ENCODE measurements around the gene ABLIM2. TPM values are rescaled to one million over a fixed set of nuclear protein-coding genes. Genes with fewer than 3 reads are reported as not detected.
A peak's percentile ranks its signal among the peaks of the same experiment; 100 is the strongest.

The ABLIM2 gene
- total and polyA plus RNA-seq, 2 experiments from 2014 or later = 4.9 to 5.8 TPM

GRCh38 chr4:8171266-8171665 lies 12.7 kb upstream of the ABLIM2 start:
- H3K27me3 ChIP-seq = no peaks in the 10 kb centered on the region
- no peak for TF ChIP-seq CTCF (IDR thresholded peaks at IDR 0.05; ENCODE audit: low read depth, low read length)
- no peaks in the 10 kb centered on the region for H3K9me3 ChIP-seq (ENCODE audit: low read depth)
- H3K4me3 ChIP-seq = no peak overlapping the region
- H3K36me3 ChIP-seq = no peaks in the 10 kb centered on the region
- no peak overlapping the region for H3K27ac ChIP-seq
- H3K4me1 ChIP-seq (ENCODE audit: low read depth) = no peaks in the 10 kb centered on the region
- DNase-seq (ENCODE audit: low read depth in 1 of 2, low spot score in 1 of 2) = no peak

- H3K9me3 ChIP-seq (ENCODE audit: low read depth) = no peaks in the 10 kb centered on the region
- no peak overlapping the region for H3K27ac ChIP-seq
- no peaks in the 10 kb centered on the region for H3K27me3 ChIP-seq
- H3K4me1 ChIP-seq (ENCODE audit: low read depth) = peaks cover under 1% of the 10 kb centered on the region
- no peaks in the 10 kb centered on the region for H3K36me3 ChIP-seq
- no peak for DNase-seq (ENCODE audit: low read depth in 1 of 2, low spot score in 1 of 2)
- no peak overlapping the region for H3K4me3 ChIP-seq
- no peak for TF ChIP-seq CTCF (IDR thresholded peaks at IDR 0.05; ENCODE audit: low read depth, low read length)
Measured at GRCh38 chr4:8170341-8170740, 11.7 kb upstream of the ABLIM2 start.

GRCh38 chr4:8169763-8170162 lies 11.2 kb upstream of the ABLIM2 start:
- DNase-seq (ENCODE audit: low read depth in 1 of 2, low spot score in 1 of 2) = no peak
- no peak for TF ChIP-seq CTCF (IDR thresholded peaks at IDR 0.05; ENCODE audit: low read depth, low read length)

GRCh38 chr4:8168832-8169598 lies 10.4 kb upstream of the ABLIM2 start:
- TF ChIP-seq CTCF (IDR thresholded peaks at IDR 0.05; ENCODE audit: low read depth, low read length) = no peak
- no peak for DNase-seq (ENCODE audit: low read depth in 1 of 2, low spot score in 1 of 2)
- no peaks in the 10 kb centered on the region for H3K36me3 ChIP-seq
- no peaks in the 10 kb centered on the region for H3K9me3 ChIP-seq (ENCODE audit: low read depth)
- peaks cover 5% of the 10 kb centered on the region for H3K4me1 ChIP-seq (ENCODE audit: low read depth)
- H3K27me3 ChIP-seq = no peaks in the 10 kb centered on the region
- no peak overlapping the region for H3K4me3 ChIP-seq
- no peak overlapping the region for H3K27ac ChIP-seq

More at GRCh38 chr4:8169763-8170162, 11.2 kb upstream of the ABLIM2 start:
- peaks cover 5% of the 10 kb centered on the region for H3K4me1 ChIP-seq (ENCODE audit: low read depth)
- H3K27me3 ChIP-seq = no peaks in the 10 kb centered on the region
- no peaks in the 10 kb centered on the region for H3K9me3 ChIP-seq (ENCODE audit: low read depth)
- H3K4me3 ChIP-seq = no peak overlapping the region
- H3K27ac ChIP-seq = no peak overlapping the region
- H3K36me3 ChIP-seq = no peaks in the 10 kb centered on the region

- Histone ChIP-seq H3K27me3 (no peaks in the 10 kb centered on the region), H3K4me1 (ENCODE audit: low read depth) (peaks cover 5% of the 10 kb centered on the region)
- no peak for DNase-seq (ENCODE audit: low read depth in 1 of 2, low spot score in 1 of 2)
Measured at GRCh38 chr4:8168232-8168631, 9.6 kb upstream of the ABLIM2 start.

More at GRCh38 chr4:8168232-8168631, 9.6 kb upstream of the ABLIM2 start:
- no peaks in the 10 kb centered on the region for H3K36me3 ChIP-seq
- TF ChIP-seq CTCF (IDR thresholded peaks at IDR 0.05; ENCODE audit: low read depth, low read length) = peak; percentile 46
- no peaks in the 10 kb centered on the region for H3K9me3 ChIP-seq (ENCODE audit: low read depth)
- H3K4me3 ChIP-seq = no peak overlapping the region
- H3K27ac ChIP-seq = no peak overlapping the region

Measured in cardiac muscle cell (in vitro differentiated cells and primary cell).